ENCODE measurements around the gene DOP1B.

DOP1B gene

GRCh38 chr21:36169470-36170128, 13.0 kb downstream of the DOP1B start:
- WGBS (ENCODE audit: extremely low coverage, insufficient coverage, insufficient read length), result no CpG with 5 or more reads among the region's 19 CpGs
- Histone ChIP-seq H4K91ac (ENCODE audit: low read depth, low read length) (no peak overlapping the region), H2AK5ac (ENCODE audit: low read length) (no peak overlapping the region), H2BK5ac (ENCODE audit: low read depth, low read length, poor library complexity) (no peak overlapping the region), H3K9ac (ENCODE audit: low read length) (no peak overlapping the region), H3K36me3 (ENCODE audit: control insufficient read depth in 1 of 2, insufficient read depth in 2 of 2, low read length in 2 of 2) (peaks cover 19% of the 10 kb centered on the region in 2 experiments), H3K4me2 (ENCODE audit: low read length) (no peak overlapping the region), H3K4me1 (ENCODE audit: control insufficient read depth in 1 of 2, insufficient read depth in 2 of 2, low read length in 2 of 2) (peaks cover 16% of the 10 kb centered on the region in 2 experiments), H3K18ac (ENCODE audit: low read length) (no peak overlapping the region), H3K4ac (ENCODE audit: low read depth, low read length) (no peak overlapping the region), H3K14ac (ENCODE audit: low read length) (no peak overlapping the region), H2BK12ac (ENCODE audit: low read length) (no peak overlapping the region), H4K12ac (ENCODE audit: low read depth, low read length) (no peak overlapping the region), H2AFZ (ENCODE audit: insufficient read depth, low read length, poor library complexity) (no peak overlapping the region), H3K4me3 (ENCODE audit: low read depth, low read length) (no peak overlapping the region), H4K8ac (ENCODE audit: low read depth, low read length) (no peak overlapping the region), H3K79me1 (ENCODE audit: low read length) (no peaks in the 10 kb centered on the region), H3K27ac (ENCODE audit: low read depth, low read length) (no peak overlapping the region), H3K79me2 (ENCODE audit: control insufficient read depth, insufficient read depth, low read length, poor library complexity) (peaks cover 2% of the 10 kb centered on the region), H2BK120ac (ENCODE audit: insufficient read depth, low read length, poor library complexity) (no peak overlapping the region), H3K23ac (ENCODE audit: low read length) (no peak overlapping the region), H3K9me3 (ENCODE audit: insufficient read depth, low read depth, low read length) (peaks cover 3% of the 10 kb centered on the region), H3K27me3 (ENCODE audit: insufficient read depth, low read length) (no peaks in the 10 kb centered on the region)
- DNase-seq, result no peak

DNA sequence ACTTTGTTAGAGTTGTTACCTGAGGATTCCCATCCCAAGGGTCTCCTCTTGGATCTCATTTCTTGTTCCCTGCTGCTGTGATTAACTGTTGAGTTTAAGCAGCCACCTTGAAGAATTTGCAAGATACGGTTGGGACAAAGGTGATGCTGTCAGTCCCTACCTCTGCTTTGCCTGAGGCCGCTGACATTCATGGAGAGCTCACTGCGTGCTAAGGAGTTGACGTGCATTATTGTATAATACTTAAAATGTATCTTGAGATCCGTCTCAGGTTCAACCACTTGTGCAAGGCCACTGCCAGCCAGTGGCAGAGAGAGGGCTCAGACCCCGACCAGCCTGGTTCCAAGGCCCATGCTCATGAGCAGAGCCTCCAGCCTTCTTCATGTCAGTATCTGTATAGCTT, 14.2 kb downstream of the DOP1B start:
- Histone ChIP-seq H3K4me2 (ENCODE audit: low read length) (no peak overlapping the region), H2BK120ac (ENCODE audit: insufficient read depth, low read length, poor library complexity) (no peak overlapping the region), H3K4me3 (ENCODE audit: low read depth, low read length) (no peak overlapping the region), H3K9me3 (ENCODE audit: insufficient read depth, low read depth, low read length) (peaks cover 3% of the 10 kb centered on the region), H2AFZ (ENCODE audit: insufficient read depth, low read length, poor library complexity) (no peak overlapping the region), H3K36me3 (ENCODE audit: control insufficient read depth in 1 of 2, insufficient read depth in 2 of 2, low read length in 2 of 2) (peaks cover 17 to 19% of the 10 kb centered on the region in 2 experiments), H3K23ac (ENCODE audit: low read length) (no peak overlapping the region), H3K9ac (ENCODE audit: low read length) (no peak overlapping the region), H3K18ac (ENCODE audit: low read length) (no peak overlapping the region), H3K79me1 (ENCODE audit: low read length) (no peaks in the 10 kb centered on the region), H3K14ac (ENCODE audit: low read length) (no peak overlapping the region), H4K8ac (ENCODE audit: low read depth, low read length) (no peak overlapping the region), H4K12ac (ENCODE audit: low read depth, low read length) (no peak overlapping the region), H2BK12ac (ENCODE audit: low read length) (no peak overlapping the region), H3K27ac (ENCODE audit: low read depth, low read length) (no peak overlapping the region), H2BK5ac (ENCODE audit: low read depth, low read length, poor library complexity) (no peak overlapping the region), H3K4me1 (ENCODE audit: control insufficient read depth in 1 of 2, insufficient read depth in 2 of 2, low read length in 2 of 2) (peaks cover 16% of the 10 kb centered on the region in 2 experiments), H2AK5ac (ENCODE audit: low read length) (no peak overlapping the region), H3K79me2 (ENCODE audit: control insufficient read depth, insufficient read depth, low read length, poor library complexity) (peaks cover 2% of the 10 kb centered on the region), H3K27me3 (ENCODE audit: insufficient read depth, low read length) (no peaks in the 10 kb centered on the region), H4K91ac (ENCODE audit: low read depth, low read length) (no peak overlapping the region), H3K4ac (ENCODE audit: low read depth, low read length) (no peak overlapping the region)
- no CpG with 5 or more reads among the region's 6 CpGs for WGBS (ENCODE audit: extremely low coverage, insufficient coverage, insufficient read length)
- peak; percentile 55 to 70 for DNase-seq

DNA sequence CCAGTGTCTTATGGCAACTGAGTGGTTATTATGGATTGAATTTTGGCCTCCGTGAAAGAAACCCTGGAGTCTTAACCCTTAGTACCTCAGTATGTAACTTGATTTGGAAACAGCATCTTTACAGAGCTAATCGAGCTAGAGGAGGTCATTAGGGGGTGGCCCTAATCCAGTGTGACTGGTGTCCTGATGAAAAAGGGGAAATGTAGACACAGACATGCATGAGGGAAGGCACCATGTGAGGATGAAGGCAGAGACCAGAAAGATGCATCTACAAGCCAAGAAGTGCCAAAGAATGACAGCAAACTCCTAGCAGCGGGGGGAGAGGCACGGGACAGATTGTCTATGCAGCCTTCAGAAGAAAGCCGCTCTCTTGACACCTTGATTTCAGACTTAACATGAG, 14.7 kb downstream of the DOP1B start:
- no peaks in the 10 kb centered on the region for H3K27me3 ChIP-seq (ENCODE audit: insufficient read depth, low read length)
- H3K23ac ChIP-seq (ENCODE audit: low read length), result no peak overlapping the region
- no peak overlapping the region for H3K4ac ChIP-seq (ENCODE audit: low read depth, low read length)
- H3K9me3 ChIP-seq (ENCODE audit: insufficient read depth, low read depth, low read length), result peaks cover 4% of the 10 kb centered on the region
- no peak overlapping the region for H4K8ac ChIP-seq (ENCODE audit: low read depth, low read length)
- no peak overlapping the region for H2AK5ac ChIP-seq (ENCODE audit: low read length)
- H4K91ac ChIP-seq (ENCODE audit: low read depth, low read length), result no peak overlapping the region
- H3K27ac ChIP-seq (ENCODE audit: low read depth, low read length), result no peak overlapping the region
- no peaks in the 10 kb centered on the region for H3K79me1 ChIP-seq (ENCODE audit: low read length)
- H3K79me2 ChIP-seq (ENCODE audit: control insufficient read depth, insufficient read depth, low read length, poor library complexity), result peaks cover 2% of the 10 kb centered on the region
- H3K18ac ChIP-seq (ENCODE audit: low read length), result no peak overlapping the region
- H3K36me3 ChIP-seq (ENCODE audit: control insufficient read depth in 1 of 2, insufficient read depth in 2 of 2, low read length in 2 of 2), result peaks cover 17 to 21% of the 10 kb centered on the region in 2 experiments
- H3K4me2 ChIP-seq (ENCODE audit: low read length), result no peak overlapping the region
- H3K4me3 ChIP-seq (ENCODE audit: low read depth, low read length), result no peak overlapping the region
- no peak overlapping the region for H2BK12ac ChIP-seq (ENCODE audit: low read length)
- no peak overlapping the region for H2BK5ac ChIP-seq (ENCODE audit: low read depth, low read length, poor library complexity)
- no peak overlapping the region for H4K12ac ChIP-seq (ENCODE audit: low read depth, low read length)
- DNase-seq, result no peak
- no peak overlapping the region for H3K9ac ChIP-seq (ENCODE audit: low read length)
- no peak overlapping the region for H2AFZ ChIP-seq (ENCODE audit: insufficient read depth, low read length, poor library complexity)
- H2BK120ac ChIP-seq (ENCODE audit: insufficient read depth, low read length, poor library complexity), result no peak overlapping the region
- peaks cover 13 to 16% of the 10 kb centered on the region in 2 experiments for H3K4me1 ChIP-seq (ENCODE audit: control insufficient read depth in 1 of 2, insufficient read depth in 2 of 2, low read length in 2 of 2)
- no peak overlapping the region for H3K14ac ChIP-seq (ENCODE audit: low read length)
- WGBS (ENCODE audit: extremely low coverage, insufficient coverage, insufficient read length), result no CpG with 5 or more reads among the region's 5 CpGs

DNA sequence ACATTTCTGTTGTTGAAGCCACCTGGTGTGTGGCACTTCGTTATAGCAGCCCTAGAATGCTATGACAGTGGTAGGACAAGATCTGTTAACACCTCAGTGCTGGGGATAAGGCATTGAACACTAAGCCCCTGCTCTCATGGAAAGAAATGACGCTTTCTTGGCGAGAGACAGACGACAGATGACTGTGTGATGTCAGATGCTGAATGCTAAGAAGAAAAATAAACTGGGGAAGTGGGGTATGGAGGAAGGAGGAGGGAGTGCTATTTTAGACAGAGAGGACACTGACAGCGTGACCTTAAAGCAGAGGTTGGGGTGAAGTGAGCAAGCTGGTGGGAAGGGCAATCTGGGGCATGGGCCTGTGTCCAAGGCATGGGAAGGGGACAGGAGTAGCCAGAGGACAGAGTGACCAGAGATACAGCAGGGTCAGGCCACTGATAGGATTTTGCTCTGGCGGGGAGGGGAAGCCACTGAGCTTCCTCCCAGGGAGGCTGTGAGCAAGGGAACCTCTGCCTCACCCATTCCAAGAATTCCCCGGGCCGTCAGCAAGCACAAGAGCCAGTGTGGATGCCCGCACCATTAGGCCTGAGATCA, 15.2 kb downstream of the DOP1B start:
- no peak overlapping the region for H3K4ac ChIP-seq (ENCODE audit: low read depth, low read length)
- WGBS (ENCODE audit: extremely low coverage, insufficient coverage, insufficient read length), result no CpG with 5 or more reads among the region's 9 CpGs
- no peak overlapping the region for H3K14ac ChIP-seq (ENCODE audit: low read length)

More for the DNA sequence above, 15.2 kb downstream of the DOP1B start:
- Histone ChIP-seq H4K12ac (ENCODE audit: low read depth, low read length) (no peak overlapping the region), H3K36me3 (ENCODE audit: control insufficient read depth in 1 of 2, insufficient read depth in 2 of 2, low read length in 2 of 2) (peaks cover 17 to 22% of the 10 kb centered on the region in 2 experiments), H3K18ac (ENCODE audit: low read length) (no peak overlapping the region), H2AFZ (ENCODE audit: insufficient read depth, low read length, poor library complexity) (no peak overlapping the region), H2BK120ac (ENCODE audit: insufficient read depth, low read length, poor library complexity) (no peak overlapping the region), H2BK12ac (ENCODE audit: low read length) (no peak overlapping the region), H3K23ac (ENCODE audit: low read length) (no peak overlapping the region), H2BK5ac (ENCODE audit: low read depth, low read length, poor library complexity) (no peak overlapping the region), H4K91ac (ENCODE audit: low read depth, low read length) (no peak overlapping the region), H3K4me3 (ENCODE audit: low read depth, low read length) (no peak overlapping the region), H3K79me1 (ENCODE audit: low read length) (no peaks in the 10 kb centered on the region), H4K8ac (ENCODE audit: low read depth, low read length) (no peak overlapping the region), H2AK5ac (ENCODE audit: low read length) (no peak overlapping the region), H3K27me3 (ENCODE audit: insufficient read depth, low read length) (no peaks in the 10 kb centered on the region), H3K9ac (ENCODE audit: low read length) (no peak overlapping the region), H3K4me1 (ENCODE audit: control insufficient read depth in 1 of 2, insufficient read depth in 2 of 2, low read length in 2 of 2) (peaks cover 12 to 13% of the 10 kb centered on the region in 2 experiments), H3K27ac (ENCODE audit: low read depth, low read length) (no peak overlapping the region), H3K79me2 (ENCODE audit: control insufficient read depth, insufficient read depth, low read length, poor library complexity) (peaks cover 2% of the 10 kb centered on the region), H3K9me3 (ENCODE audit: insufficient read depth, low read depth, low read length) (peaks cover 5% of the 10 kb centered on the region), H3K4me2 (ENCODE audit: low read length) (no peak overlapping the region)
- peak; percentile 88 to 90 for DNase-seq
